ENCODE results near the gene HLA-DRB5. TPM values are rescaled to one million over a fixed set of nuclear protein-coding genes. Genes with fewer than 3 reads are reported as not detected.

Gene HLA-DRB5
- total and polyA plus RNA-seq, 2 of the 4 experiments (the other 2 are of a cell fraction), result not detected

- no TSS peak for BruUV-seq (replicated peaks)
- Histone ChIP-seq H3K79me1 (ENCODE audit: low read depth in 1 of 2, low read length in 2 of 2) (no peaks in the 10 kb centered on the region), H2BK20ac (ENCODE audit: low read depth, low read length) (no peak overlapping the region), H3K9ac (ENCODE audit: low read depth, low read length) (no peak overlapping the region), H3K4me1 (ENCODE audit: control insufficient read depth, insufficient read depth, low read length) (no peaks in the 10 kb centered on the region), H4K20me1 (ENCODE audit: insufficient read depth, low read length) (no peaks in the 10 kb centered on the region), H3K23ac (ENCODE audit: low read depth, low read length) (no peak overlapping the region), H2BK5ac (ENCODE audit: low read depth, low read length, poor library complexity, severe bottlenecking) (no peak overlapping the region), H2AK5ac (ENCODE audit: low read depth, low read length) (no peak overlapping the region), H2BK120ac (ENCODE audit: low read depth, low read length) (no peak overlapping the region), H3K36me3 (ENCODE audit: control insufficient read depth, insufficient read depth, low read length) (no peaks in the 10 kb centered on the region), H3K9me1 (ENCODE audit: insufficient read depth, low read length) (no peaks in the 10 kb centered on the region), H4K5ac (ENCODE audit: low read depth, low read length) (no peak overlapping the region), H3K14ac (replicated peaks; ENCODE audit: low read depth, low read length) (no peak overlapping the region), H2BK15ac (ENCODE audit: low read depth, low read length) (no peak overlapping the region), H3K4me3 (ENCODE audit: insufficient read depth, low read depth, low read length) (no peak overlapping the region), H3K4me2 (ENCODE audit: low read depth, low read length) (no peak overlapping the region), H3K18ac (ENCODE audit: low read depth, low read length) (no peak overlapping the region), H3K56ac (ENCODE audit: extremely low read depth, insufficient read depth, low read length) (no peak overlapping the region), H2AK9ac (replicated peaks; ENCODE audit: low read depth, low read length, poor library complexity) (no peak overlapping the region), H4K91ac (ENCODE audit: insufficient read depth, low read depth, low read length) (no peak overlapping the region), H2AFZ (replicated peaks; ENCODE audit: low read length, poor library complexity) (no peak overlapping the region), H3K4ac (ENCODE audit: low read depth, low read length) (no peak overlapping the region), H4K8ac (ENCODE audit: low read depth in 2 of 2, low read length in 2 of 2) (no peak overlapping the region), H3K27ac (ENCODE audit: insufficient read depth, low read length) (no peak overlapping the region), H3K27me3 (ENCODE audit: control insufficient read depth, insufficient read depth, low read length) (no peaks in the 10 kb centered on the region), H3K9me3 (ENCODE audit: control insufficient read depth, insufficient read depth, low read length) (no peaks in the 10 kb centered on the region)
- POLR2A ChIA-PET (ENCODE audit: unreplicated experiment), result no interaction called here
- DNase-seq, result no peak
- 13% methylated on average over 1 of the region's 1 CpG; no CpG with 5 or more reads in 1 of the 2 experiments for WGBS, 2 experiments (ENCODE audit: extremely low coverage in 2 of 2, insufficient read length in 1 of 2)
- dilution Hi-C loops (cut with HindIII; ENCODE audit: low sequenced_read_pairs, unreplicated experiment), result no loop called here
- CTCF ChIA-PET, result no interaction called here
- in situ Hi-C loops (cut with MboI; ENCODE audit: low sequenced_read_pairs), result no loop called here
- ATAC-seq (ENCODE audit: low read depth), result no peak
- intact Hi-C loops (cut with micrococcal nuclease), result no loop called here
- TF ChIP-seq BHLHE40 (IDR thresholded peaks at IDR 0.05; ENCODE audit: low read depth, low read length) (no peak), USF2 (IDR thresholded peaks at IDR 0.05; ENCODE audit: low read depth, low read length) (no peak), MAFK (IDR thresholded peaks at IDR 0.05; ENCODE audit: low read depth, low read length) (no peak), CTCF (conservative IDR thresholded peaks at IDR 0.05; ENCODE audit: low read depth, low read length) (no peak), CHD1 (IDR thresholded peaks at IDR 0.05; ENCODE audit: low read depth, low read length) (no peak), NFE2L2 (IDR thresholded peaks at IDR 0.05; ENCODE audit: low read depth, low read length) (no peak), POLR2A (IDR thresholded peaks at IDR 0.05; ENCODE audit: low read depth, low read length) (no peak), MXI1 (IDR thresholded peaks at IDR 0.05; ENCODE audit: borderline replicate concordance, low read depth, low read length) (no peak), ELK1 (IDR thresholded peaks at IDR 0.05; ENCODE audit: borderline replicate concordance, low read depth, low read length) (no peak), SMC3 (IDR thresholded peaks at IDR 0.05; ENCODE audit: low read depth, low read length) (no peak), FOS (IDR thresholded peaks at IDR 0.05; ENCODE audit: low read depth, low read length) (no peak), RAD21 (IDR thresholded peaks at IDR 0.05; ENCODE audit: low read length) (no peak), MAZ (IDR thresholded peaks at IDR 0.05; ENCODE audit: borderline replicate concordance, low read depth, low read length) (no peak), RFX5 (IDR thresholded peaks at IDR 0.05; ENCODE audit: low read depth, low read length) (no peak)
These were observed 42.0 kb downstream of the HLA-DRB5 start for GRCh38 chr6:32488083-32488482.

Measured in IMR-90 (cell line).